CD8-positive, alpha-beta memory T cell (primary cell): Measurements from ENCODE around the gene ITPR3. TPM values are rescaled to one million over a fixed set of nuclear protein-coding genes. Genes with fewer than 3 reads are reported as not detected.

ENCODE experiments used
- CTCF ChIA-PET: fragments of 350-600 bp; sonication (Branson Sonifier 250); formaldehyde crosslinking; loops from one replicate; lab custom pipeline; 2021; ENCODE audit warnings: antibody characterized with exemption; lab: Charles Lee
- POLR2A ChIA-PET: fragments of 350-600 bp; sonication (Branson Sonifier 250); formaldehyde crosslinking; loops from one replicate; lab custom pipeline; 2021; ENCODE audit warnings: antibody characterized with exemption; lab: Charles Lee
- DNase-seq, 5 donors: peaks; one replicate each; pipeline versions ENCODE4 v3.0.0 to v3.0.0-alpha.2; 2020 to 2022; ENCODE audit warnings: mixed read lengths in 1 of 5
- H3K27ac ChIP-seq: one replicate; pipeline ENCODE4 v1.7.0; 2013; ENCODE audit warnings: low read depth, mild to moderate bottlenecking, low read length, moderate library complexity
- H3K27me3 ChIP-seq: 2 replicates; pipeline ENCODE4 v1.7.0; 2013; ENCODE audit warnings: low read length, mild to moderate bottlenecking; ENCODE audit not compliant: insufficient read depth, poor library complexity, severe bottlenecking
- H3K36me3 ChIP-seq: 2 replicates; pipeline ENCODE4 v1.7.0; 2013; ENCODE audit warnings: mild to moderate bottlenecking, low read length, moderate library complexity; ENCODE audit not compliant: insufficient read depth
- H3K4me1 ChIP-seq: 2 replicates; pipeline ENCODE4 v1.7.0; 2013; ENCODE audit warnings: mild to moderate bottlenecking, low read length, moderate library complexity; ENCODE audit not compliant: insufficient read depth
- H3K4me3 ChIP-seq: 2 replicates; pipeline ENCODE4 v1.7.0; 2013; ENCODE audit warnings: mild to moderate bottlenecking, low read length
- H3K9me3 ChIP-seq: 2 replicates; pipeline ENCODE4 v1.7.0; 2013; ENCODE audit warnings: mild to moderate bottlenecking, low read length
- H3K27ac Mint-ChIP-seq, 8 donors: one replicate each; pipeline ENCODE4 v1.8.0; 2020 to 2021; ENCODE audit warnings: mixed read lengths in 8 of 8, mild to moderate bottlenecking in 6 of 8, inconsistent platforms in 3 of 8, moderate library complexity in 3 of 8
- H3K27me3 Mint-ChIP-seq, 2 donors: one replicate each; pipeline ENCODE4 v1.8.0; 2020 to 2021; ENCODE audit warnings: mixed read lengths in 2 of 2, mild to moderate bottlenecking in 1 of 2, moderate library complexity in 1 of 2
- H3K36me3 Mint-ChIP-seq, 3 donors: one replicate each; pipeline ENCODE4 v1.8.0; 2020 to 2021; ENCODE audit warnings: mixed read lengths in 3 of 3, inconsistent platforms in 1 of 3, mild to moderate bottlenecking in 1 of 3
- H3K4me1 Mint-ChIP-seq, 3 donors: one replicate each; pipeline ENCODE4 v1.8.0; 2020 to 2021; ENCODE audit warnings: mixed read lengths in 3 of 3, inconsistent platforms in 1 of 3, mild to moderate bottlenecking in 1 of 3
- H3K4me3 Mint-ChIP-seq, 7 donors: one replicate each; pipeline ENCODE4 v1.8.0; 2020 to 2021; ENCODE audit warnings: mixed read lengths in 7 of 7, mild to moderate bottlenecking in 6 of 7, moderate library complexity in 4 of 7, inconsistent platforms in 2 of 7
- H3K9me3 Mint-ChIP-seq, 5 donors: one replicate each; pipeline ENCODE4 v1.8.0; 2020 to 2022; ENCODE audit warnings: mixed read lengths in 5 of 5, mild to moderate bottlenecking in 3 of 5, moderate library complexity in 2 of 5, inconsistent platforms in 1 of 5
- polyA plus RNA-seq: library from polyadenylated mRNA; unstranded; fragments of 300-500 nt; fragmentation: Illumina TruSeq; gene quantifications from one replicate; pipeline ENCODE4 v1.2.3, GENCODE V29; 2021
- total RNA-seq, 2 experiments: library from RNA; stranded (reverse); gene quantifications; one replicate each; pipeline ENCODE4 v1.2.3, GENCODE V29; 2021

Gene ITPR3
- total and polyA plus RNA-seq, 3 experiments from 2014 or later: 7.9 to 43.3 (median 42.0) TPM

- no peaks in the 10 kb centered on the region for H3K27me3 ChIP-seq
- H3K27me3 Mint-ChIP-seq: peaks cover 4 to 6% of the 10 kb centered on the region in 2 donors
- no peaks in the 10 kb centered on the region for H3K9me3 ChIP-seq
- H3K27ac ChIP-seq: no peak overlapping the region
- DNase-seq: no peak
- H3K36me3 ChIP-seq: no peaks in the 10 kb centered on the region
- no peak overlapping the region for H3K4me3 ChIP-seq
- no peaks in the 10 kb centered on the region for H3K9me3 Mint-ChIP-seq
- ChIA-PET POLR2A (interaction anchor here (0.6 kb wide), 1 partner anchor 133 kb away, joined by 4 read pairs; no protein-coding TSS in a partner anchor), CTCF (interaction anchor here (1.1 kb wide), 1 partner anchor 21 kb away, joined by 3 read pairs; the partner anchor contains the start of gene UQCC2)
- no peak overlapping the region for H3K27ac Mint-ChIP-seq
- no peak overlapping the region for H3K4me3 Mint-ChIP-seq
- no peaks in the 10 kb centered on the region for H3K4me1 ChIP-seq
- no peaks in the 10 kb centered on the region for H3K4me1 Mint-ChIP-seq
- H3K36me3 Mint-ChIP-seq: no peaks in the 10 kb centered on the region
Observed at GRCh38 chr6:33731751-33732282, 110.7 kb downstream of the ITPR3 start.

GRCh38 chr6:33732385-33732784 is 111.3 kb downstream of the ITPR3 start:
- no peak overlapping the region for H3K4me3 ChIP-seq
- H3K27ac Mint-ChIP-seq: no peak overlapping the region
- no peaks in the 10 kb centered on the region for H3K9me3 ChIP-seq
- H3K9me3 Mint-ChIP-seq: no peaks in the 10 kb centered on the region
- DNase-seq: no peak
- no peak overlapping the region for H3K27ac ChIP-seq
- no peaks in the 10 kb centered on the region for H3K27me3 ChIP-seq
- H3K4me1 Mint-ChIP-seq: no peaks in the 10 kb centered on the region
- H3K4me1 ChIP-seq: no peaks in the 10 kb centered on the region
- H3K27me3 Mint-ChIP-seq: peaks cover 3 to 4% of the 10 kb centered on the region in 2 donors
- CTCF ChIA-PET: interaction anchor here (1.1 kb wide), 1 partner anchor 21 kb away, joined by 3 read pairs; the partner anchor contains the start of gene UQCC2
- no peaks in the 10 kb centered on the region for H3K36me3 Mint-ChIP-seq
- POLR2A ChIA-PET: interaction anchor here (0.6 kb wide), 1 partner anchor 134 kb away, joined by 4 read pairs; no protein-coding TSS in a partner anchor
- H3K4me3 Mint-ChIP-seq: no peak overlapping the region
- H3K36me3 ChIP-seq: no peaks in the 10 kb centered on the region

DNA sequence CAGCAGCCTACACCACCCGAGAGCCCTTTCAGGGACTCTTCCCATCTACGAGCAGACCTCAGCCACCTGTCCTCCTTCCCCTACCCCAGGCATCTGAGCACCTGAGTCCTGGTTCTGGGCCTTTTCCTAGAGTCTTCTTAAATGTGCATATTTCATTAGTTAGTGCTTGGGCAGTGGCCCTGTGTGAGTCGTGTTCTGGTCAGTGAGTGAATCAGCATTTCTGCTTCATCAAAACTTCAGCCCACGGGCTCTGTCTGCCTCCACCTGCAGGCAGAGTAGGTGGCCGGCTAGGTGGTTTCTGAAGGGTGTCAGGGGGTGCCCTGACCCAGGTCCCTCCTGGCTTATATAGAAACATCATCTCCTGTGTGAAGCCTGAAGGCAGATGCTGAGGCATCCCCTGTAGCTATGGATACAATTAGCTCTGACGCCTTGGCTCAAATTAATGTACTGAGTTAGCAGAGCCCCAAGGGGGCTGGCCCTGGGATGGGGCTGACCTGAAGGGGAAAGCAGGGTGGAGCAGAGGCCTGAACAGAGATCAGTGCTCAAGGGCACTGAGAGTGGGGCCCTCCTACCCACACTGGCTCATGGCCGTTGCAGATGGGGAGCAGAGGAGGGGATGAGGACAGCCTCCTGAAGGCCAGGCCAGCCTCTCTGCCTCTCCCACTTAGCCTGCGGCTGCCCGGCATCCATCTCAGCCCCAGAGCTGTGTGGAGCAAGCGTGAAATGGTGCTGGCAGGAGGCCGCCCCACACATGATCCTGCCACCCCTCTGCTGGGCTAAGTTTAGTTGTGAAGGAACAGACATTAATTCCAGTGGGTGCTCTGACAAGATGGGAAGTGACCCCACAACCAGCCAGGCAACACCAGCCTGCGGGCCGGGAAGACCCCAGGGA is 111.9 kb downstream of the ITPR3 start:
- no peaks in the 10 kb centered on the region for H3K9me3 Mint-ChIP-seq
- peak overlapping the region in 1 of 8 donors; percentile 36 for H3K27ac Mint-ChIP-seq

GRCh38 chr6:33733709-33734007 is 112.5 kb downstream of the ITPR3 start:
- H3K27ac ChIP-seq: no peak overlapping the region
- no peak overlapping the region for H3K4me3 Mint-ChIP-seq
- no peaks in the 10 kb centered on the region for H3K4me1 Mint-ChIP-seq
- no peaks in the 10 kb centered on the region for H3K9me3 Mint-ChIP-seq
- H3K4me3 ChIP-seq: no peak overlapping the region
- no peaks in the 10 kb centered on the region for H3K27me3 ChIP-seq
- no peak overlapping the region for H3K27ac Mint-ChIP-seq
- H3K36me3 ChIP-seq: no peaks in the 10 kb centered on the region
- no peak for DNase-seq
- H3K4me1 ChIP-seq: no peaks in the 10 kb centered on the region
- no peaks in the 10 kb centered on the region for H3K36me3 Mint-ChIP-seq
- ChIA-PET CTCF (no interaction called here), POLR2A (no interaction called here)
- no peaks in the 10 kb centered on the region for H3K9me3 ChIP-seq
- peaks cover 2 to 3% of the 10 kb centered on the region in 2 donors for H3K27me3 Mint-ChIP-seq

More for the DNA sequence above, 111.9 kb downstream of the ITPR3 start:
- CTCF ChIA-PET: interaction anchor here (1.1 kb wide), 1 partner anchor 22 kb away, joined by 3 read pairs; the partner anchor contains the start of gene UQCC2
- no peaks in the 10 kb centered on the region for H3K9me3 ChIP-seq
- POLR2A ChIA-PET: no interaction called here
- no peaks in the 10 kb centered on the region for H3K36me3 Mint-ChIP-seq
- peaks cover 2 to 3% of the 10 kb centered on the region in 2 donors for H3K27me3 Mint-ChIP-seq
- H3K4me3 ChIP-seq: no peak overlapping the region
- no peaks in the 10 kb centered on the region for H3K27me3 ChIP-seq
- H3K4me3 Mint-ChIP-seq: no peak overlapping the region
- no peak for DNase-seq
- H3K4me1 Mint-ChIP-seq: no peaks in the 10 kb centered on the region
- no peaks in the 10 kb centered on the region for H3K36me3 ChIP-seq
- H3K4me1 ChIP-seq: no peaks in the 10 kb centered on the region
- H3K27ac ChIP-seq: no peak overlapping the region

DNA sequence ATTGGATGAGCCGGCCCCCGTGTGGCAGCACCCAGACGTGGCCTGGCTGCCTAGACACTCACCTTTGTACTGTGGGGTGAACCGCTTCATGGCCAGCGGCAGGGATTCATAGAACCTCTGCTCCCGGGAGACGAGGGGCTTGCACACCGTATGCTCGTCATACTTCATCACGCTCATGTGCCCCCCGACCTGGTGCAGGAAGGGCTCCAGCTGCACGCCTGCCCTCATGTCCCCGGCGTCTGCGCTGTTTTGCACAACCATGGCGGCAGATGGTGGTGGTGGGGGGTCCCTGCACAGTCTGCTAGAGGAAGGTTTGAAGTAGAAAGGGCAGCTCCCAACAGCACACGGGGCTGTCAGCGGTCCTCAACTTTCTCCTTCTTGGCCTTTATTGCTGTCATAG is 114.1 kb downstream of the ITPR3 start:
- POLR2A ChIA-PET: no interaction called here
- Mint-ChIP-seq H3K27me3 (peaks cover 2 to 3% of the 10 kb centered on the region in 2 donors), H3K27ac (peak overlapping the region in 1 of 8 donors; percentile 69), H3K4me1 (no peaks in the 10 kb centered on the region), H3K36me3 (no peaks in the 10 kb centered on the region), H3K9me3 (no peaks in the 10 kb centered on the region), H3K4me3 (no peak overlapping the region)
- Histone ChIP-seq H3K36me3 (no peaks in the 10 kb centered on the region), H3K9me3 (no peaks in the 10 kb centered on the region), H3K27ac (no peak overlapping the region), H3K4me1 (no peaks in the 10 kb centered on the region), H3K4me3 (no peak overlapping the region), H3K27me3 (no peaks in the 10 kb centered on the region)
- CTCF ChIA-PET: no interaction called here
- no peak for DNase-seq

DNA sequence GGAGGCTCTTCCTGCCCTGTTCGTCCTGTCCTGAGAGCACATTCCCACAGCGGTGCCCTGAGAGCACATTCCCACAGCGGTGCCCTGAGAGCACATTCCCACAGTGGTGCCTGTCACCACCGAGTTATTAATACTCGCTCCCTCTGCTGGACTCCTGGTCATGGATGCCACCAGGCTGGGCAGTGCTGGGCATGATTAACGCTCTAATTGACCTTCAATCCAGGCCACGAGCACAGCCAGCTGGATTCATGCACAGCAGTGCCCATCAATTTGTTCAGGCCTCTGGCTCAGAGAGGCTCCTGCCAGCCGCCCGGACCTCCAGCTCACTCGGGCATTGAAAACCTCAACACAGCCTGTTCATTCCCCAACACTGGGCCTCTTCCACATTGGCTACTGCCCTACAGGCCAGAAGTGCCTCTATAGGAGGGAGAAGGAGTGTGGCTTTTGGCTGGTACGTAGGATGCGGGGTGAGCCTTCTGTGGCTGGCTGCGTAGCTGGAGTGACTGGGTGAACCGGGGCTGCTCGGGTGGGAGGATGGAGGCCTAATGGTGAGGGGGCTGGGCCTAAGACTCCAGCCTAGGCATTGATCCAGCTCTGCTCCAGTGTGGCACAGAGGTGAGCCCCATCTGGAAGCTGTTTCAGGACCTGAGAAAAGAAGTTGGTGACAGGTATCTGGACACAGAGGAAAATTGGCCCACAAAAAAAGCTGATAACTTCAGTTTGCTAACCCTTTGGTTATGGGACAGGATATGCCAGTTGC is 116.3 kb downstream of the ITPR3 start:
- ChIA-PET POLR2A (no interaction called here), CTCF (interaction anchor here (1.1 to 1.3 kb wide), 2 partner anchors 30 to 37 kb away, joined by 4 to 5 read pairs; no protein-coding TSS in a partner anchor)
- Mint-ChIP-seq H3K36me3 (no peaks in the 10 kb centered on the region), H3K4me3 (no peak overlapping the region), H3K9me3 (no peaks in the 10 kb centered on the region), H3K27ac (no peak overlapping the region), H3K4me1 (no peaks in the 10 kb centered on the region), H3K27me3 (peaks cover 2 to 4% of the 10 kb centered on the region in 2 donors)
- H3K4me3 ChIP-seq: no peak overlapping the region
- no peaks in the 10 kb centered on the region for H3K27me3 ChIP-seq
- no peak for DNase-seq
- H3K27ac ChIP-seq: no peak overlapping the region
- H3K36me3 ChIP-seq: no peaks in the 10 kb centered on the region
- no peaks in the 10 kb centered on the region for H3K4me1 ChIP-seq
- no peaks in the 10 kb centered on the region for H3K9me3 ChIP-seq

DNA sequence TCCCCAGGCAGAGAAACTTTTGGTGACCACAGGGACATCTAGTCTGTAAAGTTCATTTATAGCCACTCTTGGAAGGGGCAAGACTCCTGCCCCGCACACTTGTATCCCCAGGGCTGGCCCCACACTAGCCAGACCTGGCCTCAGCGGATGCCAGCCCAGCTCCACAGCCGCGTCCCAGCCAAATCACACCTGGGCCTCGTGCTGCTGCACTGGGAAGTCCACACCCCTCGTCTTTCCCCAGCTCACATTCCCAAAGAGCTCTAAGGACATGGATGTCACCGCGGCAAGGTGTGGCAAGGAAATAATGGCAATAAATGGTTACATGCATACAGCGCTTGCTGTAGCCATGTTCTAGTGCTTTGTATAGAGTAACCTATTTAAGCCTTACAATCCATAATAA is 117.0 kb downstream of the ITPR3 start:
- POLR2A ChIA-PET: no interaction called here

More for the DNA sequence above, 117.0 kb downstream of the ITPR3 start:
- no peaks in the 10 kb centered on the region for H3K36me3 ChIP-seq
- no peaks in the 10 kb centered on the region for H3K9me3 Mint-ChIP-seq
- no peak overlapping the region for H3K27ac ChIP-seq
- CTCF ChIA-PET: interaction anchor here (1.1 to 1.3 kb wide), 2 partner anchors 29 to 38 kb away, joined by 4 to 5 read pairs; no protein-coding TSS in a partner anchor
- no peak overlapping the region for H3K4me3 Mint-ChIP-seq
- no peaks in the 10 kb centered on the region for H3K4me1 ChIP-seq
- H3K27ac Mint-ChIP-seq: no peak overlapping the region
- no peaks in the 10 kb centered on the region for H3K36me3 Mint-ChIP-seq
- H3K4me1 Mint-ChIP-seq: no peaks in the 10 kb centered on the region
- H3K9me3 ChIP-seq: no peaks in the 10 kb centered on the region
- no peak overlapping the region for H3K4me3 ChIP-seq
- H3K27me3 Mint-ChIP-seq: peaks cover under 1 to 9% of the 10 kb centered on the region in 2 donors
- DNase-seq: no peak
- H3K27me3 ChIP-seq: no peaks in the 10 kb centered on the region
